Omental fat pad (tissue), 4 donors: ENCODE results near the gene IGFBP1. TPM values are rescaled to one million over a fixed set of nuclear protein-coding genes. Genes with fewer than 3 reads are reported as not detected.

Experiments
- ATAC-seq: fragments of 150-250 bp; one replicate; pipeline ENCODE4 v1.9.1; 2016; ENCODE audit warnings: mild to moderate bottlenecking, moderate library complexity; ENCODE audit not compliant: low FRiP score
- DNase-seq: peaks from one replicate; pipeline ENCODE4 v3.0.0-alpha.2; 2019; ENCODE audit warnings: low spot score
- CTCF ChIP-seq, 3 donors: fragments of 450-650 bp; IDR thresholded peaks; one replicate each; pipeline ENCODE4 v1.5.1; 2016 to 2017; ENCODE audit warnings: antibody characterized with exemption in 3 of 3, mild to moderate bottlenecking in 3 of 3, moderate library complexity in 2 of 3
- total RNA-seq, 4 donors: library from RNA; depleted of rRNA; stranded (reverse); fragments of >200 nt; gene quantifications; one replicate each; pipeline ENCODE4 v1.1.0, GENCODE V29; 2016

The IGFBP1 gene
- total RNA-seq, 4 donors from 2014 or later: 3.0 to 15.6 (median 3.1) TPM; not detected in 1

- no peak for TF ChIP-seq CTCF (IDR thresholded peaks at IDR 0.05)
- peak; percentile 66 for ATAC-seq
- no peak for DNase-seq
Observed at GRCh38 chr7:45885264-45885882, 2.9 kb upstream of the IGFBP1 start.

GRCh38 chr7:45886931-45887667 lies 1.2 kb upstream of the IGFBP1 start:
- ATAC-seq (no peak), DNase-seq (no peak)
- TF ChIP-seq CTCF (IDR thresholded peaks at IDR 0.05): no peak

GRCh38 chr7:45888993-45889366 lies 692 bp downstream of the IGFBP1 start:
- peak; percentile 57 for ATAC-seq
- TF ChIP-seq CTCF (IDR thresholded peaks at IDR 0.05): no peak
- no peak for DNase-seq

- no peak for TF ChIP-seq CTCF (IDR thresholded peaks at IDR 0.05)
- DNase-seq (no peak), ATAC-seq (no peak)
Observed at GRCh38 chr7:45889367-45890067, 1.2 kb downstream of the IGFBP1 start.

- DNase-seq (no peak), ATAC-seq (no peak)
- TF ChIP-seq CTCF (IDR thresholded peaks at IDR 0.05): no peak
Observed at GRCh38 chr7:45890125-45890901, 2.0 kb downstream of the IGFBP1 start.

- no peak for ATAC-seq
Observed at GRCh38 chr7:45890902-45891461, 2.7 kb downstream of the IGFBP1 start.

More at GRCh38 chr7:45890902-45891461, 2.7 kb downstream of the IGFBP1 start:
- TF ChIP-seq CTCF (IDR thresholded peaks at IDR 0.05): no peak
- no peak for DNase-seq
